Epithelial cell of proximal tubule (primary cell): ENCODE measurements around the gene TLK1. TPM values are rescaled to one million over a fixed set of nuclear protein-coding genes. Genes with fewer than 3 reads are reported as not detected.

Experiments used
- DNase-seq: peaks from one replicate; pipeline ENCODE4 v3.0.0-alpha.2; 2011; ENCODE audit warnings: low read depth
- H3K4me3 ChIP-seq: 2 replicates; pipeline ENCODE4 v1.5.1; 2011; ENCODE audit warnings: low read depth, mild to moderate bottlenecking, low read length
- total RNA-seq: library from RNA; depleted of rRNA; stranded (reverse); fragments of >200 nt; gene quantifications from 2 replicates; pipeline ENCODE4 v1.2.3, GENCODE V29; 2015
- TF ChIP-seq, protein P1 (sequence below): conservative IDR thresholded peaks from 2 replicates; pipeline ENCODE4 v1.5.1; 2012; ENCODE audit warnings: low read depth, mild to moderate bottlenecking, low read length

TLK1 gene
- total RNA-seq, 1 donor from 2014 or later: 10.7 TPM

DNA sequence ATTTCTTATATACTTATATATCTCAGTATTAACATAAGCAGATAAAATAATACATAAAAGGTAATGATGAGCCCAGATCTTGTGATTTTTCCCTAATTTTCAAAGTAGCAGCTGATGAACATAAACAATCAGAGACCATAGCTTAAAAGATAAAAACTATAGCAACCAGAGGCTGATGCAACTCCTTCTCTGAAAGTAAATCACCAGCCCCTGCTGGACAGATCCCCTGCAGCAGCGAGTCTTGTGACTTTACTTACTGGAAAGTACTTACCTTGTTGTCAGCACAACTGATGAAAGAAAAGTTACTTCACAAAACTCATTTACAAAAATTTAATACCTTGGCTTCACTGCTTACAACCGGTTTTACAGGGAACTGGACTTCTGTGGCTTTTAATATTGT, 164.4 kb downstream of the TLK1 start:
- DNase-seq: no peak
- TF ChIP-seq, protein P1, sequence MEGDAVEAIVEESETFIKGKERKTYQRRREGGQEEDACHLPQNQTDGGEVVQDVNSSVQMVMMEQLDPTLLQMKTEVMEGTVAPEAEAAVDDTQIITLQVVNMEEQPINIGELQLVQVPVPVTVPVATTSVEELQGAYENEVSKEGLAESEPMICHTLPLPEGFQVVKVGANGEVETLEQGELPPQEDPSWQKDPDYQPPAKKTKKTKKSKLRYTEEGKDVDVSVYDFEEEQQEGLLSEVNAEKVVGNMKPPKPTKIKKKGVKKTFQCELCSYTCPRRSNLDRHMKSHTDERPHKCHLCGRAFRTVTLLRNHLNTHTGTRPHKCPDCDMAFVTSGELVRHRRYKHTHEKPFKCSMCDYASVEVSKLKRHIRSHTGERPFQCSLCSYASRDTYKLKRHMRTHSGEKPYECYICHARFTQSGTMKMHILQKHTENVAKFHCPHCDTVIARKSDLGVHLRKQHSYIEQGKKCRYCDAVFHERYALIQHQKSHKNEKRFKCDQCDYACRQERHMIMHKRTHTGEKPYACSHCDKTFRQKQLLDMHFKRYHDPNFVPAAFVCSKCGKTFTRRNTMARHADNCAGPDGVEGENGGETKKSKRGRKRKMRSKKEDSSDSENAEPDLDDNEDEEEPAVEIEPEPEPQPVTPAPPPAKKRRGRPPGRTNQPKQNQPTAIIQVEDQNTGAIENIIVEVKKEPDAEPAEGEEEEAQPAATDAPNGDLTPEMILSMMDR: no peak

DNA sequence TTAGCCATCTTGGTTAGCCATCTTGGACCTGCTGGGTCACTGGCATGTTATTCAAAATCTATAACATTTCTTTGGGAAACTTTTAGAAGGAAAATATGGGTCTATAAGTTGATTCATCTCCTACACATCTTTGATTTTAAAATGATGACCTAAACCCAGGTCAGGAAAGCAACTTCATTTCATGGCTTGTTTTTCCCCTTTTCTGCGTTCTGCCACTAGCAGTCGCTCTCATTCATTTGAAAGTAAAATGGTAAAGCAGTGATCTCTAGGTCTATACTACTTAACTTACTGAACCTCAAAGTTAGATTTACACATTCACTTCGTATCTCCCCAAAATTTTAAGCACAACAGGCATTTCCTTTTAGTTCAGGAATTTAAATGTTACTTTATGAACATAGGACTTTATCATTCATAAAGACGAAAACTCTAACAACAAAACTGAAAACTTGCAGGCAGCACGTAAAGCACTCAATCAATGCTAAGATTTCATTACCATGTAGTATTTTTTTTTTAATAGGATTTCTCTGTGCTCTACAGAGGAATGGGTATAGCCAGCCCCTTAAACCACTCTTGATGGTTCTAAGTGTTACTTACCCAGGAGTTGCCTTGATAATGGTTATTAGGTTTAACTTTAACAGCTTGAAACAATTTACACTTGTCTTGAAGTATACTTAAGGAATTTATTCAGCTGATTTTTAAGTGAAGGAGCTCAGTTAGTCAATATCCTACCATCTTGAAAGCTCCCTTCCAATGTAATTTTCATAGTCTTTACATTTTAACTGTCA, 169.1 kb downstream of the TLK1 start:
- H3K4me3 ChIP-seq: no peak overlapping the region
- DNase-seq: no peak
- TF ChIP-seq, protein P1: no peak

More for the DNA sequence above, 164.4 kb downstream of the TLK1 start:
- no peak overlapping the region for H3K4me3 ChIP-seq

DNA sequence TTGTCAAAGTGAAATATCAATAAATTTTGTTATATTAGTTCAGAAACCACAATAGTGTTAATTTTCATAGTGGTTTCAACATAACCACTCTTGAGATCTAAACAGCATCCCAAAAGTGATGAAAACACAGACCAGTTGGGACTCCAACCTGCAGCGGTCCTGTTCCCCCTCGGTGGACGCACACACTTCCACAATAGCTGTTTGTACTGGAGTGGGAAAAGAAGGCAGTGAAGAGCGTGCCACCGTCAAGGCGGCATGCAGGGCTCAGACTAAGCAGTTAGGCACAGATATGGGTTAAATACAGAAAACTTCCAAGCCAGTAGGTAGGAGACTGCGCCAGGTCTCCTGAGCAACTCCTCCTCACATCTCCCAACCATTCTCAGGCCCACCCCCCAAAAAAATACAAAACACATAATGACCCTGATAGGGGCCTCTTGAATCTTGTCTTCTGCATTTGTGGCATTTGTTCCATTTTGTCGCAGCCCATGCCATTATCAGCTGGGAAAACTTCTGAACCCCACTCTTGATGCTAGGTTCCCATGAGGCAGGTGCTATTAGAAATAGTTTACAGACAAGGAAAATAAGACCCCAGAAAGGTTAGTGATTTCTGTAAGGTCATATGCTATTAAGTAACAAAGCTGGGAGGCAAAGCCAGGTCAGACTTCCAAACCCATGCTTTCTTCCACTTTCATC, 174.0 kb downstream of the TLK1 start:
- TF ChIP-seq, protein P1: no peak
- no peak for DNase-seq
- no peak overlapping the region for H3K4me3 ChIP-seq

DNA sequence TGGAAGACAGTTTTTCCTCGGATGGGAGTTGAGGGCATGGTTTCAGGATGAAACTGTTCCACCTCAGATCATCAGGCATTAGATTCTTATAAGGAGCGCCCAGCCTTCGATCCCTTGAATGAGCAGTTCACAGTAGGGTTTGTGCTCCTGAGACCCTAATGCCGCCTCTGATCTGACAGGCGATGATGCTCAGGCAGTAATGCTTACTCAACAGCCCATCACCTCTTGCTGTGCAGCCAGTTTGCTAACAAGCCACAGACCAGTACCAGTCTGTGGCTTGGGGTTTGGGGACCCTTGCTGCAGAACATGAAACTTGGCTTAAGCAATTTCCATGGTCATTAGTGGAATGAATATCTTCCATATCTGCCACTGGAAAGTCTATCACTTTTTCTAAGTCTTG, 175.3 kb downstream of the TLK1 start:
- TF ChIP-seq, protein P1: no peak
- no peak overlapping the region for H3K4me3 ChIP-seq
- no peak for DNase-seq

DNA sequence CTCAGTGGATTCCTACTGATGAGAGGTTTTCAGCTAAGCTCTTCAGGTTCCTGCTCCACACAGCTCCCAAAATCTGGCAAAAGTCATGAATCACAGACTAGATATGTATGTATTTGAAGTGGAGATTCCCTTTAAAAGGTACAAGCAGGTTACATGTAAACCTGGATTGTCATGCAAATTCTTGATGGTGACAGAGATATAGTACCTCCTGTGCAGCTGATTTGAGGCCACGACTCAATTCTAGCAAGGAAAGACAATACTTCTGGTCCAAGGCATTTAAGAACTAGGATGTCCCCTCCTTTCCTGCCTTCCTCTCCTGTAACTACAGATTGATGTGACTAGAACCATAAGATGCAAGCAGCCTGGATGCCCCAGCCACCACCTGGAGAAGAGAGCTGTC, 176.6 kb downstream of the TLK1 start:
- no peak overlapping the region for H3K4me3 ChIP-seq
- no peak for DNase-seq
- TF ChIP-seq, protein P1: no peak

DNA sequence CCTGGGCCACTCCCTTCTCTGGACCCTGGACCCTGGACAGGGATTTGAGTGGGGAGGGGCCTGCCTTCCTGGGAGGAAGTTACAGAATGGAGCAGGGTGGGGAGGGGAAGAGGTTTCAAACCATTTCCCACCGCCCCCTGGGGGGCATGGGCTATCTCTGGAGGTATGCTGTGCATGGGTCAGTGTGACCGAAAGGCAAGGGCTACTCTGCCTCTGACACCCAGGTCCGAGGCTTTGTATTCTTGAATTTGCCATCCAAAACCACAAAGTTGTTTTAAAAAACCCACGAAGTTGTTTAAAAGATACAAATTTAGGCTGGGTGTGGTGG, 184.8 kb downstream of the TLK1 start:
- H3K4me3 ChIP-seq: no peak overlapping the region
- DNase-seq: no peak
- TF ChIP-seq, protein P1: no peak
